H1 (cell line): Measurements from ENCODE around the gene ACAD11.

Experiments
- ATF3 ChIP-seq: IDR thresholded peaks from 2 replicates; pipeline ENCODE4 v1.6.1; 2011; ENCODE audit warnings: low read depth, mild to moderate bottlenecking, low read length; ENCODE audit not compliant: insufficient read depth
- CTCF ChIP-seq, 3 experiments: IDR thresholded peaks; 1 replicate in 2 of 3; 2 replicates in 1 of 3; pipeline versions ENCODE4 v1.5.1 to v1.6.1; 2011; ENCODE audit warnings: low read length in 3 of 3, mild to moderate bottlenecking in 3 of 3, inconsistent platforms in 2 of 3, low read depth in 1 of 3, moderate library complexity in 1 of 3; ENCODE audit not compliant: insufficient read depth in 1 of 3; ENCODE audit errors: control extremely low read depth in 1 of 3
- EP300 ChIP-seq, 2 experiments: IDR thresholded peaks; 1 replicate in 1 of 2; 2 replicates in 1 of 2; pipeline ENCODE4 v1.6.1; 2011 to 2012; ENCODE audit warnings: low read depth in 2 of 2, low read length in 2 of 2, mild to moderate bottlenecking in 2 of 2, borderline replicate concordance in 1 of 2, inconsistent platforms in 1 of 2, moderate library complexity in 1 of 2
- SP4 ChIP-seq: IDR thresholded peaks from 2 replicates; pipeline ENCODE4 v1.6.1; 2012; ENCODE audit warnings: low read length, inconsistent platforms
- SUZ12 ChIP-seq: fragments of 200-600 bp; sonication (generic); IDR thresholded peaks from 2 replicates; pipeline ENCODE4 v1.6.1; 2012; ENCODE audit warnings: mild to moderate bottlenecking, inconsistent platforms, low read length, moderate library complexity, mixed read lengths
- TAF1 ChIP-seq: IDR thresholded peaks from 2 replicates; pipeline ENCODE4 v1.6.1; 2011; ENCODE audit warnings: mild to moderate bottlenecking, low read depth, low read length
- TBP ChIP-seq: IDR thresholded peaks from 2 replicates; pipeline ENCODE4 v1.6.1; 2011; ENCODE audit warnings: low read depth, low read length, improper control_type of control experiment
- YY1 ChIP-seq: IDR thresholded peaks from 2 replicates; pipeline ENCODE4 v1.6.1; 2011; ENCODE audit warnings: low read depth, mild to moderate bottlenecking, low read length

- TF ChIP-seq TAF1 (no peak), SUZ12 (no peak), YY1 (no peak), CTCF (IDR thresholded peaks at IDR 0.05; ENCODE audit: control extremely low read depth in 1 of 3, insufficient read depth in 1 of 3, low read depth in 1 of 3, low read length in 3 of 3) (no peak), SP4 (no peak), ATF3 (no peak), EP300 (IDR thresholded peaks at IDR 0.05; ENCODE audit: borderline replicate concordance in 1 of 2, low read depth in 2 of 2, low read length in 2 of 2) (no peak), TBP (no peak)
Measured at GRCh38 chr3:132682201-132682600, 22.6 kb upstream of the ACAD11 start.
